ENCODE data around the gene EVC2.

DNA sequence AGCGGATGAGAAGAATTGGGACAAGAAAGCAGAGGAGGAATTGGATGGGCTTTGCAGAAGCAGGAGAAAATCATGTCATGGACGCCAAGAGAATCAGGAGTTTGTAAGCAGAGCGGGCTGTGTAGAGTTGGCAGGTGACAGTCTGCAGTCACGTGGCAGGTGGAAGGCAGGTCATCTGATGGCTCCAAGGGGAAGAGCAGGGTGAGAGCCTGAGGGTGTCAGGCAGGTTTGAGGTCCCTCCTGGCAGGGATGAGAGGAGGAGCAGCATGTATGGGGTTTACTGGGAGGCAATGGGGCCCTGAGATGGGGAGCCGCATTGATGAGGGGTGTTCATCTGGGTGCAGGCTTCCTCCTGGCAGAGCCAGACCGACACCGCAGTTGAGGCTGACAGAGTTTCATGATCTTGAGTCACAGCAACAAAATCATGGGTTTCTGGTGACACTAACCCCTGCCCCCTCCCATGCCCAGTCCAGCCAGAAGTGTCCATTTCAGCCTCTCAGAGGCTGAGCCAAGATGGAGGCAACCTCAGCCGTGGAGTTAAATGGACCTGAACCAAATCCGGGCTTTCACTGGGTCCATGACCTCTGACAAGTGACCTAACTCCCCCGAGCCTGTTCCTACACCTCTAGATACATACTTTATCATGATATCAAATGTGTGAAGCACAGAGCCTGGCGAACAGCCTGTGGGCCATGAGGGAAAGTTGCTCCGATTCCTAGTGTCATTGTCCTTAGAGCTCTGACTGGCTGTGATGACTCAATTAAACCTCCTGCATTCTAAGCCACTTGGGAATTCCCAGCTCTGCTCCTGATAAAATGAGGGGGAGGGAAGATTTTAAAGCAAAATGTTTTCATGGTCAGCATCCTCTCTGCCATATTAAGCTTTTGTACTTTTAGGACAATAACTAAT is 38.7 kb upstream of the EVC2 start:
- TF ChIP-seq, protein P1, sequence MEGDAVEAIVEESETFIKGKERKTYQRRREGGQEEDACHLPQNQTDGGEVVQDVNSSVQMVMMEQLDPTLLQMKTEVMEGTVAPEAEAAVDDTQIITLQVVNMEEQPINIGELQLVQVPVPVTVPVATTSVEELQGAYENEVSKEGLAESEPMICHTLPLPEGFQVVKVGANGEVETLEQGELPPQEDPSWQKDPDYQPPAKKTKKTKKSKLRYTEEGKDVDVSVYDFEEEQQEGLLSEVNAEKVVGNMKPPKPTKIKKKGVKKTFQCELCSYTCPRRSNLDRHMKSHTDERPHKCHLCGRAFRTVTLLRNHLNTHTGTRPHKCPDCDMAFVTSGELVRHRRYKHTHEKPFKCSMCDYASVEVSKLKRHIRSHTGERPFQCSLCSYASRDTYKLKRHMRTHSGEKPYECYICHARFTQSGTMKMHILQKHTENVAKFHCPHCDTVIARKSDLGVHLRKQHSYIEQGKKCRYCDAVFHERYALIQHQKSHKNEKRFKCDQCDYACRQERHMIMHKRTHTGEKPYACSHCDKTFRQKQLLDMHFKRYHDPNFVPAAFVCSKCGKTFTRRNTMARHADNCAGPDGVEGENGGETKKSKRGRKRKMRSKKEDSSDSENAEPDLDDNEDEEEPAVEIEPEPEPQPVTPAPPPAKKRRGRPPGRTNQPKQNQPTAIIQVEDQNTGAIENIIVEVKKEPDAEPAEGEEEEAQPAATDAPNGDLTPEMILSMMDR (conservative IDR thresholded peaks at IDR 0.05; ENCODE audit: low read depth, low read length): no peak
- no peak for TF ChIP-seq EZH2 (IDR thresholded peaks at IDR 0.05; ENCODE audit: borderline replicate concordance, low read depth, low read length, poor library complexity, severe bottlenecking)
